ENCODE results near the gene HEXD. TPM values are rescaled to one million over a fixed set of nuclear protein-coding genes. Genes with fewer than 3 reads are reported as not detected.

The HEXD gene
- total RNA-seq, 1 donor from 2014 or later, result 11.4 TPM

DNA sequence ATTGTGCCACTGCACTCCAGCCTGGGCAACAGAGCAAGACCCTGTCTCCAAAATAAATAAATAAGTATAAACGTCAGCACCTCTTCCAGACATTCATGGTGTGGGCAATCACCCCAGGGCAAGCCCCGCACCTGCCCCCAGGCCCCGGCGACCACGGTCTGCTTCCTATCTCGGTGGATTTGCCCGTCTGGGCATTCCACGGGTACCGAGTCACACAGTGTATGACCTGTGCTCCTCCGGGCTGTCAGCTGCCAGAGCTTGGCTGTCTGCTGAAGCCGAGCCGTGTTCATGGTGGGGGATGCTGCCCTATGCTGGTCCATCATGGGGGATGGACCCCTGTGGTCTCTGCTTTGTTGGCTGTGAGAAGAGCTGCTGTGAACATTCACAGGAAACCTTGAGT lies 17.0 kb downstream of the HEXD start:
- TF ChIP-seq, protein P1, sequence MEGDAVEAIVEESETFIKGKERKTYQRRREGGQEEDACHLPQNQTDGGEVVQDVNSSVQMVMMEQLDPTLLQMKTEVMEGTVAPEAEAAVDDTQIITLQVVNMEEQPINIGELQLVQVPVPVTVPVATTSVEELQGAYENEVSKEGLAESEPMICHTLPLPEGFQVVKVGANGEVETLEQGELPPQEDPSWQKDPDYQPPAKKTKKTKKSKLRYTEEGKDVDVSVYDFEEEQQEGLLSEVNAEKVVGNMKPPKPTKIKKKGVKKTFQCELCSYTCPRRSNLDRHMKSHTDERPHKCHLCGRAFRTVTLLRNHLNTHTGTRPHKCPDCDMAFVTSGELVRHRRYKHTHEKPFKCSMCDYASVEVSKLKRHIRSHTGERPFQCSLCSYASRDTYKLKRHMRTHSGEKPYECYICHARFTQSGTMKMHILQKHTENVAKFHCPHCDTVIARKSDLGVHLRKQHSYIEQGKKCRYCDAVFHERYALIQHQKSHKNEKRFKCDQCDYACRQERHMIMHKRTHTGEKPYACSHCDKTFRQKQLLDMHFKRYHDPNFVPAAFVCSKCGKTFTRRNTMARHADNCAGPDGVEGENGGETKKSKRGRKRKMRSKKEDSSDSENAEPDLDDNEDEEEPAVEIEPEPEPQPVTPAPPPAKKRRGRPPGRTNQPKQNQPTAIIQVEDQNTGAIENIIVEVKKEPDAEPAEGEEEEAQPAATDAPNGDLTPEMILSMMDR (conservative IDR thresholded peaks at IDR 0.05; ENCODE audit: low read depth, low read length), result no peak
- H3K4me3 ChIP-seq (ENCODE audit: low read depth, low read length), result no peak overlapping the region
- no peak for DNase-seq (ENCODE audit: low read depth)

DNA sequence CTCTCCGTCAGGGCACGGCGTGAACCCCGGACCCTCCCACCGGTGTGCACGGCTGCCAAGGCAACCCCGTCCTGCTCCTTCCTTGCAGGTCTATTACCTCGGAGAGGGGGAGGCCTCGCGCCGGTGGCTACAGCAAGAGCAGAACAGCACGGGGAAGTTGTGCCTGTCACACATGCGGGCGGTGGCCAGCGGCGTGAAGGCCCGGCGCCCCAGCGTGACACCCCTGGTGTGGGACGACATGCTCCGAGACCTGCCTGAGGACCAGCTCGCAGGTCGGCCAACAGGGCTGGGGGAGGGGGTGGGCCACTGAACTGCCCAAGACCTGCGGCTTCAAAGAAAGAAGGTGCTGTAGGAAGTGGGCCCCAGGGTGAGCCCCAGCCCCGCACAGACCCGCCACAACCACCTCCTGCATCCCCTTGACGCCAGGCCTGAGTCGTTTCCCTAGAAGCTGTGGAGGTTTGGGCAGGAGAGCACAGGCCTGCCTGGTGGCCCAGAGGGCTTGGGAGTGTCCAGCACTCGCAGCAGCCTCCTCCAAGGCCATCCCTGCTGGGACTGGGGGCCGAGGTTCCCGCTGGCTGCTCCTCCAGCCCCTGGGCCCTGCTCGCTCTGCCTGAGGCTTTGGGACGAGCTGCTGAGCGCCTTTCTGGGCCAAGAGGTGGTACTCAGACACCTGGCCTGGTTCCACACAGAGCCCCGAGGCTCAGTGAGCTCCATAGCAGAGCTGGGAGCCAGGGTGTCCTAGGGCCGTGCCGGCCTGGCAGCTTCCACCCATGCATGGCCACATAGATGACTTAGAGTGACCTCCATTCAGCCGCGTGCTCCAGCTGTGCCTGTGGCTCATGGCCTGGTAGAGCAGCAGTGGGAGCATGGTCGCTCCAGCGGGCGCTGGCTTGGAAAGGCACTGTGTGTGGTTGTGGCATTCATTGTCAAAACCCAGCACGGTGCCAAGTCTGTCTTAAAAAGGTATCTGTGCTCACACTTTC lies 17.7 kb downstream of the HEXD start:
- DNase-seq (ENCODE audit: low read depth), result no peak
- TF ChIP-seq, protein P1 (conservative IDR thresholded peaks at IDR 0.05; ENCODE audit: low read depth, low read length), result no peak

DNA sequence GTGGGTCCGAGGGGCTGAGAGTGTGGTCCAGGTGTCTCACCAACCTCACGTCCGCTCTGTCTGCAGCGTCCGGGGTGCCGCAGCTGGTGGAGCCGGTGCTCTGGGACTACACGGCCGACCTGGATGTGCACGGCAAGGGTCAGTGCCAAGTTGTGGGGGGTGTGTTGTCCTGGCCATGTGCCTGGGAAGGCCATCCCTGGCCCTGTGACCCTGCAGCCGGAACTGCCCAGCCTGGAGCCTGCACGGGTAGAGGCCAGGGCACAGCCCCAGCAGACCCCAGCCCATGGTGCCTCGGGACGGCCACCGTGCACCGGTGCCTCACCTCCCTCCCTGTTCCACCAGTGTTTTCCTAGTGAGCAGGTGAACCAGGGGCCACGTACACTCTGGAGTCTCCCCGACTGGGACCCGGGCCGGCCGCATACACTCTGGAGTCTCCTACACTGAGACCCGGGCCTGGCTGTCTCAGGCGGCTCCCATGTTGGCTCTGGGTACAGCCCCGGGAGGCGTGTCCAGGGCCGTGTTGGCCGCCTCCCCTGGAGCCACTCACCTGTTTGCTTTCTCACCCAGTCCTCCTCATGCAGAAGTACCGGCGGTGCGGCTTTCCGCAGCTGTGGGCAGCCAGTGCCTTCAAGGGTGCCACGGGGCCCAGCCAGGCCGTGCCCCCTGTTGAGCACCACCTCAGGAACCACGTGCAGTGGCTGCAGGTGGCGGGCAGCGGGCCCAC lies 18.6 kb downstream of the HEXD start:
- DNase-seq (ENCODE audit: low read depth), result no peak
- TF ChIP-seq, protein P1 (conservative IDR thresholded peaks at IDR 0.05; ENCODE audit: low read depth, low read length), result no peak

More for the DNA sequence above, 17.7 kb downstream of the HEXD start:
- no peak overlapping the region for H3K4me3 ChIP-seq (ENCODE audit: low read depth, low read length)

GRCh38 chr17:82437325-82437668 lies 19.1 kb downstream of the HEXD start:
- DNase-seq (ENCODE audit: low read depth), result no peak
- TF ChIP-seq, protein P1 (conservative IDR thresholded peaks at IDR 0.05; ENCODE audit: low read depth, low read length), result no peak
- H3K4me3 ChIP-seq (ENCODE audit: low read depth, low read length), result no peak overlapping the region

More for the DNA sequence above, 18.6 kb downstream of the HEXD start:
- no peak overlapping the region for H3K4me3 ChIP-seq (ENCODE audit: low read depth, low read length)

- DNase-seq (ENCODE audit: low read depth), result no peak
- TF ChIP-seq, protein P1 (conservative IDR thresholded peaks at IDR 0.05; ENCODE audit: low read depth, low read length), result no peak
- no peak overlapping the region for H3K4me3 ChIP-seq (ENCODE audit: low read depth, low read length)
Observed at GRCh38 chr17:82438401-82439193, 20.4 kb downstream of the HEXD start.

- no peak for DNase-seq (ENCODE audit: low read depth)
- no peak overlapping the region for H3K4me3 ChIP-seq (ENCODE audit: low read depth, low read length)
- TF ChIP-seq, protein P1 (conservative IDR thresholded peaks at IDR 0.05; ENCODE audit: low read depth, low read length), result no peak
Observed at GRCh38 chr17:82439194-82439828, 21.2 kb downstream of the HEXD start.
